Lung (tissue), 12 donors: ENCODE data around the gene LARP4. TPM values are rescaled to one million over a fixed set of nuclear protein-coding genes. Genes with fewer than 3 reads are reported as not detected.
"Not testable (repeated sequence)": the region's sequence is repeated elsewhere in the genome, so short reads cannot be mapped to it uniquely, and the experiment has no call there.

Source experiments
- ATAC-seq: fragments of 200-7000 bp; cut with Tn5 transposase; one replicate; pipeline ENCODE4 v1.9.1; 2020; ENCODE audit warnings: moderate number of reproducible peaks; ENCODE audit not compliant: insufficient read depth, low FRiP score
- DNase-seq, 3 donors: peaks; one replicate each; pipeline ENCODE4 v3.0.0-alpha.2; 2013 to 2017
- H3K27ac ChIP-seq, 2 donors: one replicate each; pipeline ENCODE4 v1.5.1; 2013; ENCODE audit warnings: mild to moderate bottlenecking in 2 of 2, moderate library complexity in 2 of 2, control low read depth in 1 of 2, inconsistent platforms in 1 of 2, low read depth in 1 of 2, low read length in 1 of 2
- H3K27me3 ChIP-seq, 3 donors: one replicate each; pipeline ENCODE4 v1.5.1; 2013; ENCODE audit warnings: low read length in 2 of 3; ENCODE audit not compliant: control insufficient read depth in 3 of 3, insufficient read depth in 3 of 3
- H3K36me3 ChIP-seq, 4 donors: one replicate each; pipeline ENCODE4 v1.5.1; 2013; ENCODE audit warnings: low read length in 4 of 4, mild to moderate bottlenecking in 1 of 4, moderate library complexity in 1 of 4; ENCODE audit not compliant: control insufficient read depth in 4 of 4, insufficient read depth in 4 of 4
- H3K4me1 ChIP-seq, 5 donors: one replicate each; pipeline ENCODE4 v1.5.1; 2013; ENCODE audit warnings: low read length in 5 of 5, mild to moderate bottlenecking in 2 of 5, moderate library complexity in 1 of 5; ENCODE audit not compliant: control insufficient read depth in 5 of 5, insufficient read depth in 5 of 5
- H3K4me3 ChIP-seq: one replicate; pipeline ENCODE4 v1.5.1; 2013; ENCODE audit warnings: mild to moderate bottlenecking, control low read depth, moderate library complexity
- H3K9ac ChIP-seq, 2 donors: one replicate each; pipeline ENCODE4 v1.5.1; 2013; ENCODE audit warnings: low read length in 2 of 2, control low read depth in 1 of 2; ENCODE audit not compliant: insufficient read depth in 1 of 2
- H3K9me3 ChIP-seq, 4 donors: one replicate each; pipeline ENCODE4 v1.5.1; 2013; ENCODE audit warnings: low read length in 3 of 4, mild to moderate bottlenecking in 1 of 4, moderate library complexity in 1 of 4; ENCODE audit not compliant: control insufficient read depth in 4 of 4, insufficient read depth in 3 of 4
- CTCF ChIP-seq: IDR thresholded peaks from 2 replicates; pipeline ENCODE4 v1.5.1; 2012; ENCODE audit warnings: mild to moderate bottlenecking; ENCODE audit errors: control extremely low read depth, extremely low read depth
- WGBS, 2 donors: extraction: QIAGEN DNeasy Blood & Tissue Kit; methylation state at CpG; one replicate each; pipeline ENCODE4 v1.1.7; 2013; 5-methylcytosine and 5-hydroxymethylcytosine counted together
- polyA plus RNA-seq, 2 donors: library from polyadenylated mRNA; stranded (reverse); fragments of 200-250 nt; gene quantifications; one replicate each; pipeline ENCODE4 v1.2.1, GENCODE V29; 2013
- total RNA-seq, 2 donors: library from RNA; depleted of rRNA in 1 of 2; stranded (reverse); fragments of >200 nt in 1 of 2; gene quantifications; one replicate each; pipeline ENCODE4 v1.2.1, GENCODE V29; 2014 to 2021
- donor health status: control.
- donor health status: control.
- donor health status: Bipolar disorder and iron deficiency.
- donor health status: healthy.
- donor health status: DM: yes; HTN: yes; CAD: no.

The LARP4 gene
- total and polyA plus RNA-seq, 4 donors = 10.9 to 69.4 (median 32.3) TPM

- no peak for TF ChIP-seq CTCF
- no peak overlapping the region for H3K4me3 ChIP-seq
- H3K4me1 ChIP-seq = no peaks in the 10 kb centered on the region
- WGBS, 2 donors = 91 to 96% methylated on average over 4 of the region's 4 CpGs
- ATAC-seq (no peak), DNase-seq (no peak)
- H3K27ac ChIP-seq = no peak overlapping the region
- H3K9ac ChIP-seq = no peak overlapping the region
- no peaks in the 10 kb centered on the region for H3K27me3 ChIP-seq
- H3K9me3 ChIP-seq = no peaks in the 10 kb centered on the region
- peaks cover 0 to 3% (median 0%) of the 10 kb centered on the region in 4 donors for H3K36me3 ChIP-seq
Measured at GRCh38 chr12:50482571-50482970, 81.9 kb downstream of the LARP4 start.

- ATAC-seq (no peak), DNase-seq (no peak)
- no peaks in the 10 kb centered on the region for H3K27me3 ChIP-seq
- H3K4me1 ChIP-seq = no peaks in the 10 kb centered on the region
- H3K4me3 ChIP-seq = no peak overlapping the region
- no peak for TF ChIP-seq CTCF
- no peaks in the 10 kb centered on the region for H3K9me3 ChIP-seq
- 95 to 100% methylated on average over 1 of the region's 1 CpG for WGBS, 2 donors
- no peak overlapping the region for H3K27ac ChIP-seq
- H3K36me3 ChIP-seq = peaks cover 0 to 3% (median 0%) of the 10 kb centered on the region in 4 donors
- no peak overlapping the region for H3K9ac ChIP-seq
Measured at GRCh38 chr12:50483488-50483887, 82.8 kb downstream of the LARP4 start.

GRCh38 chr12:50488801-50489200, 88.1 kb downstream of the LARP4 start:
- ATAC-seq (no peak), DNase-seq (peak in 1 of 3 donors; percentile 12)
- H3K27ac ChIP-seq = no peak overlapping the region
- H3K27me3 ChIP-seq = no peaks in the 10 kb centered on the region
- H3K9me3 ChIP-seq = peaks cover 0 to 3% (median 0%) of the 10 kb centered on the region in 4 donors
- H3K9ac ChIP-seq = no peak overlapping the region
- H3K4me3 ChIP-seq = no peak overlapping the region
- TF ChIP-seq CTCF = no peak
- no peaks in the 10 kb centered on the region for H3K4me1 ChIP-seq
- 76 to 81% methylated on average over 5 of the region's 5 CpGs for WGBS, 2 donors
- no peaks in the 10 kb centered on the region for H3K36me3 ChIP-seq

DNA sequence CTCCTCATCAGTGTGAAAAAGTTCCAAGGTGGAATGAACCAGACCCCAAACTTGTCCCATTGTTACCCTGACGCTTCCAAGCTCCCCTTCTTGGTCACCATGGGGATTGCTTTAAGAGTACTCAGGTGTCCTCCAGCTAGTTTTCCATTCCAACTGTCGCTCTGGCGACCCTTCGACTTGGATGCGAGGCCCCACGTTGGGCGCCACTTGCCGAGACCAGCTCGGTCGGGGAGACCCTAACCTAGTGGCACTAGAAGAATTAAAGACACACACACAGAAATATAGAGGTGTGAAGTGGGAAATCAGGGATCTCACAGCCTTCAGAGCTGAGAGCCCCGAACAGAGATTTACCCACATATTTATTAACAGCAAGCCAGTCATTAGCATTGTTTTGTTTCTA, 97.4 kb downstream of the LARP4 start:
- not testable (repeated sequence) for DNase-seq, H3K27me3 ChIP-seq, H3K9ac ChIP-seq, H3K4me1 ChIP-seq, H3K27ac ChIP-seq, ATAC-seq, H3K4me3 ChIP-seq, H3K9me3 ChIP-seq, H3K36me3 ChIP-seq
- 94 to 95% methylated on average over 11 of the region's 11 CpGs for WGBS, 2 donors
